ENCODE measurements around the gene ABLIM2. TPM values are rescaled to one million over a fixed set of nuclear protein-coding genes. Genes with fewer than 3 reads are reported as not detected.

The ABLIM2 gene
- polyA plus RNA-seq, 2 of the 4 experiments (the other 2 are of a cell fraction), result 0.21 to 0.40 TPM

DNA sequence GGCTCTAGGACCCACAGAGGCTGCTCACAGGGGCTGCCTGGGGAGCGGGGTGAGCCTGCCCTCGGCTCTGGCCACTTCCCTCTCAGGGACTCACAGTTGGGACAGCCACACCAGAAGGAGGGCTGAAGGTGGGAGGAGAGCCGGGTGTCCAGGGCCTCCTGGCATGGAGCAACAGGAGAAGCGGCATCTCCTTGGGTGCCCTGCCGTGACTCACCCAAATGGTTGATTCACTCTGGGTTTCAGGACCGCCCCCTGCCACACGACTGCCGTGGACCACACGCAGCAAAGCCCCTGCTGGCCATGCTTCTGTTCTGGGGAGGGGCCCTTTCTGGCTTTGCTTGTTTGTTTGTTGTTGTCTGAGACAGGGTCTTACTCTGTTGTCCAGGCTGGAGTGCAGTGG is 132.9 kb downstream of the ABLIM2 start (continued):
- TF ChIP-seq, protein P1, sequence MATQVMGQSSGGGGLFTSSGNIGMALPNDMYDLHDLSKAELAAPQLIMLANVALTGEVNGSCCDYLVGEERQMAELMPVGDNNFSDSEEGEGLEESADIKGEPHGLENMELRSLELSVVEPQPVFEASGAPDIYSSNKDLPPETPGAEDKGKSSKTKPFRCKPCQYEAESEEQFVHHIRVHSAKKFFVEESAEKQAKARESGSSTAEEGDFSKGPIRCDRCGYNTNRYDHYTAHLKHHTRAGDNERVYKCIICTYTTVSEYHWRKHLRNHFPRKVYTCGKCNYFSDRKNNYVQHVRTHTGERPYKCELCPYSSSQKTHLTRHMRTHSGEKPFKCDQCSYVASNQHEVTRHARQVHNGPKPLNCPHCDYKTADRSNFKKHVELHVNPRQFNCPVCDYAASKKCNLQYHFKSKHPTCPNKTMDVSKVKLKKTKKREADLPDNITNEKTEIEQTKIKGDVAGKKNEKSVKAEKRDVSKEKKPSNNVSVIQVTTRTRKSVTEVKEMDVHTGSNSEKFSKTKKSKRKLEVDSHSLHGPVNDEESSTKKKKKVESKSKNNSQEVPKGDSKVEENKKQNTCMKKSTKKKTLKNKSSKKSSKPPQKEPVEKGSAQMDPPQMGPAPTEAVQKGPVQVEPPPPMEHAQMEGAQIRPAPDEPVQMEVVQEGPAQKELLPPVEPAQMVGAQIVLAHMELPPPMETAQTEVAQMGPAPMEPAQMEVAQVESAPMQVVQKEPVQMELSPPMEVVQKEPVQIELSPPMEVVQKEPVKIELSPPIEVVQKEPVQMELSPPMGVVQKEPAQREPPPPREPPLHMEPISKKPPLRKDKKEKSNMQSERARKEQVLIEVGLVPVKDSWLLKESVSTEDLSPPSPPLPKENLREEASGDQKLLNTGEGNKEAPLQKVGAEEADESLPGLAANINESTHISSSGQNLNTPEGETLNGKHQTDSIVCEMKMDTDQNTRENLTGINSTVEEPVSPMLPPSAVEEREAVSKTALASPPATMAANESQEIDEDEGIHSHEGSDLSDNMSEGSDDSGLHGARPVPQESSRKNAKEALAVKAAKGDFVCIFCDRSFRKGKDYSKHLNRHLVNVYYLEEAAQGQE (IDR thresholded peaks at IDR 0.05), result no peak

DNA sequence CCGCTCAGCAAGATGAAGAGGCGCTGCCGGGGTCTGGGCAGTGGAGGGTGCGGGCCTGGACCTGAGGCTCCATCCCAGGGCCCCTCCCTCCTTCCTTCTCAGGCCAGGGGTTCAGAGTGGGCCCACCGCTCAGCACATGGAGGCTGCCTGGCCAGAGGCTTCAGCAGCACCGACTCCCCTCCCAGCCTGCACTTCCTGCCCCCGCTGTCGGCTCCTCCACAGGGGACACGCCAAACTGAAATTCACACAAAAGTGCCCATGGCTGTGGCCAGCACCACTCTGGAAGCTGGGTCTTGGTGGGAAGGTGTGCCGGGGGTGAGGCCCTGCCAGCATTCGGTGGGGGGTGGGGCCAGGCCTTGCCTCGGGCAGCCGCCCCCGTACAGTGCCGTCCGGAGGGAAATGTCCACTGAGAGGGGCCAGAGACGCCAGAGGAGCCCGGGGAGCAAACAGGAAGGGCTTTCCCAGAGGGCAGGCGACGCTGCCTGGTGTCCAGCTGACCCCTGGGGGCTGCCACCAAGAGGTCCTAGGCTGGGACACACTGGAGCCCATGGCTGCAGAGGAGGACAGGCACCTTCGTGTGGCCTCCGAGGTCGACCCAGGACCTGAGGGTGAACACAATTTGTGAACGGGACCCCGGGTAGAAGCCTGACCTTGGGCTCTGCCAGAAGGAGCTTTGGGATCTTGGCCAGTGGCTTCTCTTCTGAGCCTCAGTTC is 134.4 kb downstream of the ABLIM2 start:
- Histone ChIP-seq H3K4me1 (no peaks in the 10 kb centered on the region), H3K4me2 (no peak overlapping the region), H3K9me3 (no peaks in the 10 kb centered on the region), H3K4me3 (no peak overlapping the region), H3K27ac (no peak overlapping the region)
- DNase-seq (ENCODE audit: low read depth in 1 of 2, low spot score in 1 of 2), result no peak
- no peak for ATAC-seq
- ChIA-PET POLR2A (interaction anchor here (0.5 kb wide), 1 partner anchor 52 kb away, joined by 3 read pairs; no protein-coding TSS in a partner anchor), CTCF (interaction anchor here (1.2 kb wide), 1 partner anchor 254 kb away, joined by 3 read pairs; no protein-coding TSS in a partner anchor)
- WGBS (ENCODE audit: missing lambda C conversion rate), result 68% methylated on average over 3 of the region's 25 CpGs
- TF ChIP-seq, protein P2, sequence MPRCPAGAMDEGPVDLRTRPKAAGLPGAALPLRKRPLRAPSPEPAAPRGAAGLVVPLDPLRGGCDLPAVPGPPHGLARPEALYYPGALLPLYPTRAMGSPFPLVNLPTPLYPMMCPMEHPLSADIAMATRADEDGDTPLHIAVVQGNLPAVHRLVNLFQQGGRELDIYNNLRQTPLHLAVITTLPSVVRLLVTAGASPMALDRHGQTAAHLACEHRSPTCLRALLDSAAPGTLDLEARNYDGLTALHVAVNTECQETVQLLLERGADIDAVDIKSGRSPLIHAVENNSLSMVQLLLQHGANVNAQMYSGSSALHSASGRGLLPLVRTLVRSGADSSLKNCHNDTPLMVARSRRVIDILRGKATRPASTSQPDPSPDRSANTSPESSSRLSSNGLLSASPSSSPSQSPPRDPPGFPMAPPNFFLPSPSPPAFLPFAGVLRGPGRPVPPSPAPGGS (IDR thresholded peaks at IDR 0.05), result no peak
- TF ChIP-seq CHD2 (IDR thresholded peaks at IDR 0.05; ENCODE audit: low read length, partially characterized antibody) (no peak), ZSCAN20 (CRISPR knock-in tag; IDR thresholded peaks at IDR 0.05) (no peak), CEBPB (IDR thresholded peaks at IDR 0.05) (no peak), CBX8 (IDR thresholded peaks at IDR 0.05) (no peak), HOXA7 (CRISPR knock-in tag; IDR thresholded peaks at IDR 0.05) (no peak), MAZ (IDR thresholded peaks at IDR 0.05; ENCODE audit: borderline replicate concordance, low read depth, low read length) (no peak), EHMT2 (IDR thresholded peaks at IDR 0.05; ENCODE audit: low read depth) (no peak), RCOR1 (IDR thresholded peaks at IDR 0.05; ENCODE audit: low read depth, low read length) (no peak), FOXS1 (CRISPR knock-in tag; IDR thresholded peaks at IDR 0.05) (no peak), HDAC2 (IDR thresholded peaks at IDR 0.05) (no peak), RNF2 (IDR thresholded peaks at IDR 0.05; ENCODE audit: borderline replicate concordance, low read depth) (no peak), SREBF2 (IDR thresholded peaks at IDR 0.05) (no peak), CHD4 (IDR thresholded peaks at IDR 0.05; ENCODE audit: borderline replicate concordance) (no peak), NPAS2 (CRISPR knock-in tag; IDR thresholded peaks at IDR 0.05; ENCODE audit: borderline replicate concordance) (no peak), TP53 (CRISPR knock-in tag; IDR thresholded peaks at IDR 0.05) (no peak), RAD21 (conservative IDR thresholded peaks at IDR 0.05 in 1 of 2, IDR thresholded peaks at IDR 0.05 in 1 of 2) (no peak), KDM5A (IDR thresholded peaks at IDR 0.05) (no peak)
- TF ChIP-seq, protein P3, sequence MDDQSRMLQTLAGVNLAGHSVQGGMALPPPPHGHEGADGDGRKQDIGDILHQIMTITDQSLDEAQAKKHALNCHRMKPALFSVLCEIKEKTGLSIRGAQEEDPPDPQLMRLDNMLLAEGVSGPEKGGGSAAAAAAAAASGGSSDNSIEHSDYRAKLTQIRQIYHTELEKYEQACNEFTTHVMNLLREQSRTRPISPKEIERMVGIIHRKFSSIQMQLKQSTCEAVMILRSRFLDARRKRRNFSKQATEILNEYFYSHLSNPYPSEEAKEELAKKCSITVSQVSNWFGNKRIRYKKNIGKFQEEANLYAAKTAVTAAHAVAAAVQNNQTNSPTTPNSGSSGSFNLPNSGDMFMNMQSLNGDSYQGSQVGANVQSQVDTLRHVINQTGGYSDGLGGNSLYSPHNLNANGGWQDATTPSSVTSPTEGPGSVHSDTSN (IDR thresholded peaks at IDR 0.05), result no peak
- TF ChIP-seq, protein P4, sequence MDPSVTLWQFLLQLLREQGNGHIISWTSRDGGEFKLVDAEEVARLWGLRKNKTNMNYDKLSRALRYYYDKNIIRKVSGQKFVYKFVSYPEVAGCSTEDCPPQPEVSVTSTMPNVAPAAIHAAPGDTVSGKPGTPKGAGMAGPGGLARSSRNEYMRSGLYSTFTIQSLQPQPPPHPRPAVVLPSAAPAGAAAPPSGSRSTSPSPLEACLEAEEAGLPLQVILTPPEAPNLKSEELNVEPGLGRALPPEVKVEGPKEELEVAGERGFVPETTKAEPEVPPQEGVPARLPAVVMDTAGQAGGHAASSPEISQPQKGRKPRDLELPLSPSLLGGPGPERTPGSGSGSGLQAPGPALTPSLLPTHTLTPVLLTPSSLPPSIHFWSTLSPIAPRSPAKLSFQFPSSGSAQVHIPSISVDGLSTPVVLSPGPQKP (IDR thresholded peaks at IDR 0.05; ENCODE audit: low read depth, low read length), result no peak
- FAIRE-seq, result no peak
